Breast epithelium (tissue), 3 donors: ENCODE measurements around the gene TNK2.

ENCODE experiments used
- POLR2A ChIP-seq: fragments of 450-650 bp; IDR thresholded peaks from one replicate; pipeline ENCODE4 v1.6.1; 2016; ENCODE audit warnings: antibody characterized with exemption, mild to moderate bottlenecking, moderate library complexity
- POLR2AphosphoS5 ChIP-seq, 3 donors: sonication (generic); formaldehyde crosslinking; IDR thresholded peaks; one replicate each; pipeline ENCODE4 v1.6.1; 2017; ENCODE audit warnings: antibody characterized with exemption in 3 of 3
- TF ChIP-seq, protein P1 (sequence below), 3 donors: fragments of 450-650 bp; IDR thresholded peaks; one replicate each; pipeline ENCODE4 v1.5.1; 2016 to 2017; ENCODE audit warnings: antibody characterized with exemption in 3 of 3, mild to moderate bottlenecking in 3 of 3, moderate library complexity in 3 of 3

DNA sequence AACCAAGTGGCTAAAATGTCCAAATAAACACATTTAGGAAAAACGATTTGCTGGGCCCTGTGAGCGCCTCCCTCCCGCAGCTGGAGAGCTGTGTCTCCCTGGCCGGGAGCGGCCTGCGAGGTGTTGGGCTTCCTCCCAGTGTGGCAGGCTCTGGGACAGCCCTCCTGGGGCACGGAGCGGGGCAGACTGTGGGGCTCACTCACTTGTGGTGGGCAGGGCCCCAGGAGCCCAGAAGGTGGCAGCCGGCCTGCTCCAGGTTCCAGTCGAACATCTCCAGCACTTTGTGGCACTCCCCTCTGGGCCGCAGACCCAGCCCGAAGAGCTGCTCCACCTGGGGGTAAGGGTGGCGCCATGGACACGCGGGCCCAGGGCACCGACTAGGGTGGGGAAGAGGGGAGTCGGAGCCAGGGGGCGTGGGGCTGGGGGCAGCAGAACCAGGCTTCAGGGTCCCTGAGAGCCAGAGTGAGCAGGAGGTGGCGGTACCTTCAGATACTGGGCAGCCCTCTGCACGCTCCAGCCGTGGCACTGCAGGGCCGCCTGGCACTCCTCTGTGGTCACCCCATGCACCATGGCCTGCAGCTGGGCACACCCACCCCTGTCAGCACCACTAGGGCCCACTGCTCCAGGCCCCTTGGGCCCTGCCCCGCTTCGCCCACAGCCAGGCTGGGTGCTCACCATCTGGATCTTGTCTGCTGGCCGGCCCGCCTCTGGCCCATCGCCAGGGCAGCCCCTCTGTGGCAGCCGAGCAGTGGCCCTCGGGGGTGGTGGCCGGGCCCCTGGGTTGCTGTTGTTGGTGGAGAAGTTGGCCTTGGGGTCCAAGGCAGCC is 41.5 kb downstream of the TNK2 start:
- TF ChIP-seq, protein P1, sequence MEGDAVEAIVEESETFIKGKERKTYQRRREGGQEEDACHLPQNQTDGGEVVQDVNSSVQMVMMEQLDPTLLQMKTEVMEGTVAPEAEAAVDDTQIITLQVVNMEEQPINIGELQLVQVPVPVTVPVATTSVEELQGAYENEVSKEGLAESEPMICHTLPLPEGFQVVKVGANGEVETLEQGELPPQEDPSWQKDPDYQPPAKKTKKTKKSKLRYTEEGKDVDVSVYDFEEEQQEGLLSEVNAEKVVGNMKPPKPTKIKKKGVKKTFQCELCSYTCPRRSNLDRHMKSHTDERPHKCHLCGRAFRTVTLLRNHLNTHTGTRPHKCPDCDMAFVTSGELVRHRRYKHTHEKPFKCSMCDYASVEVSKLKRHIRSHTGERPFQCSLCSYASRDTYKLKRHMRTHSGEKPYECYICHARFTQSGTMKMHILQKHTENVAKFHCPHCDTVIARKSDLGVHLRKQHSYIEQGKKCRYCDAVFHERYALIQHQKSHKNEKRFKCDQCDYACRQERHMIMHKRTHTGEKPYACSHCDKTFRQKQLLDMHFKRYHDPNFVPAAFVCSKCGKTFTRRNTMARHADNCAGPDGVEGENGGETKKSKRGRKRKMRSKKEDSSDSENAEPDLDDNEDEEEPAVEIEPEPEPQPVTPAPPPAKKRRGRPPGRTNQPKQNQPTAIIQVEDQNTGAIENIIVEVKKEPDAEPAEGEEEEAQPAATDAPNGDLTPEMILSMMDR (IDR thresholded peaks at IDR 0.05): no peak
- TF ChIP-seq POLR2A (no peak), POLR2AphosphoS5 (IDR thresholded peaks at IDR 0.05) (no peak)
